Measurements from ENCODE around the gene CTLA4.

DNA sequence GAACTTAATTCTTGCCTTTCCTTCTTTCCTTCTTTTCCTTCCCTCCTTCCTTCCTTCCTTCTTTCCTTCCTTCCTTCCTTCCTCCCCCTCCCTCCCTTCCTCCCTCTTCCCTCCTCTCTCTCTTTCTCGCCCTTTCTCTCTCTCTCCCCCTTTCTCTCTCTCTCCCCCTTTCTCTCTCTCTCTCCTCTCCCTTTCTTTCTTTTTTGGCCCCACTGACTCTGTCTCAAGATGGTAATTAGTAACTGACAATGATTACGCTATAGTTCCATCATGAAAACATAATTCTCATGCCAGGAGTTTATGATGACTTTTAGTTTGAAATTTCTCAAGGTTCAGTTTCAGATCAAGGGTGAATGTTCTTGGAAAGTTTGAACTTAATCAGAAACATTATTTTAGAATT is 14.8 kb upstream of the CTLA4 start:
- TF ChIP-seq, protein P1, sequence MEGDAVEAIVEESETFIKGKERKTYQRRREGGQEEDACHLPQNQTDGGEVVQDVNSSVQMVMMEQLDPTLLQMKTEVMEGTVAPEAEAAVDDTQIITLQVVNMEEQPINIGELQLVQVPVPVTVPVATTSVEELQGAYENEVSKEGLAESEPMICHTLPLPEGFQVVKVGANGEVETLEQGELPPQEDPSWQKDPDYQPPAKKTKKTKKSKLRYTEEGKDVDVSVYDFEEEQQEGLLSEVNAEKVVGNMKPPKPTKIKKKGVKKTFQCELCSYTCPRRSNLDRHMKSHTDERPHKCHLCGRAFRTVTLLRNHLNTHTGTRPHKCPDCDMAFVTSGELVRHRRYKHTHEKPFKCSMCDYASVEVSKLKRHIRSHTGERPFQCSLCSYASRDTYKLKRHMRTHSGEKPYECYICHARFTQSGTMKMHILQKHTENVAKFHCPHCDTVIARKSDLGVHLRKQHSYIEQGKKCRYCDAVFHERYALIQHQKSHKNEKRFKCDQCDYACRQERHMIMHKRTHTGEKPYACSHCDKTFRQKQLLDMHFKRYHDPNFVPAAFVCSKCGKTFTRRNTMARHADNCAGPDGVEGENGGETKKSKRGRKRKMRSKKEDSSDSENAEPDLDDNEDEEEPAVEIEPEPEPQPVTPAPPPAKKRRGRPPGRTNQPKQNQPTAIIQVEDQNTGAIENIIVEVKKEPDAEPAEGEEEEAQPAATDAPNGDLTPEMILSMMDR (conservative IDR thresholded peaks at IDR 0.05; ENCODE audit: low read depth, low read length) = no peak
- TF ChIP-seq EZH2 (IDR thresholded peaks at IDR 0.05; ENCODE audit: low read length, unreplicated experiment) (no peak), EZH2phosphoT487 (IDR thresholded peaks at IDR 0.05; ENCODE audit: borderline replicate concordance, low read length) (no peak)
